Peyer's patch (tissue), 4 donors: Measurements from ENCODE around the gene PIGW.

Source experiments
- CTCF ChIP-seq, 6 experiments: fragments of 450-650 bp in 4 of 6; fragments of 200-600 bp in 2 of 6; sonication (generic) in 1 of 6; IDR thresholded peaks; one replicate each; pipeline ENCODE4 v1.5.1; 2017 to 2019; ENCODE audit warnings: antibody characterized with exemption in 6 of 6, mild to moderate bottlenecking in 3 of 6, moderate library complexity in 1 of 6
- POLR2A ChIP-seq, 2 donors: fragments of 450-650 bp; IDR thresholded peaks; one replicate each; pipeline ENCODE4 v1.5.1; 2017; ENCODE audit warnings: antibody characterized with exemption in 2 of 2, mild to moderate bottlenecking in 2 of 2, moderate library complexity in 2 of 2

GRCh38 chr17:36542755-36543154 lies 8.0 kb downstream of the PIGW start:
- no peak for TF ChIP-seq CTCF (IDR thresholded peaks at IDR 0.05)
- TF ChIP-seq POLR2A (IDR thresholded peaks at IDR 0.05): no peak
